Measurements from ENCODE around the gene GAGE12G.
"Not testable (repeated sequence)": the region's sequence is repeated elsewhere in the genome, so short reads cannot be mapped to it uniquely, and the experiment has no call there.

GAGE12G gene

DNA sequence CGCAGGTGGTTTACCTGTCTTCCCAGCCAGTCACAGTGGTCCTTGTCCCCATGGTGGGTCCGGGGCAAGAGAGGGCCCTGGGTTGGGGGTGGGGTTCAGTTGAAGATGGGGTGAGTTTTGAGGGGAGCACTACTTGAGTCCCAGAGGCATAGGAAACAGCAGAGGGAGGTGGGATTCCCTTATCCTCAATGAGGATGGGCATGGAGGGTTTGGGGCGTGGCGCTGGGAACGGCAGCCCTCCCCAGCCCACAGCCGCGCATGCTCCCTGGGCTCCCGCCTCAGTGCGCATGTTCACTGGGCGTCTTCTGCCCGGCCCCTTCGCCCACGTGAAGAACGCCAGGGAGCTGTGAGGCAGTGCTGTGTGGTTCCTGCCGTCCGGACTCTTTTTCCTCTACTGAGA is at the start of gene GAGE12G:
TSS of gene GAGE12G (plus strand) at position 301 of the 400 bp plus-strand sequence. CDS start 1,155 bp downstream, outside the sequence.
- not testable (repeated sequence) for DNase-seq

DNA sequence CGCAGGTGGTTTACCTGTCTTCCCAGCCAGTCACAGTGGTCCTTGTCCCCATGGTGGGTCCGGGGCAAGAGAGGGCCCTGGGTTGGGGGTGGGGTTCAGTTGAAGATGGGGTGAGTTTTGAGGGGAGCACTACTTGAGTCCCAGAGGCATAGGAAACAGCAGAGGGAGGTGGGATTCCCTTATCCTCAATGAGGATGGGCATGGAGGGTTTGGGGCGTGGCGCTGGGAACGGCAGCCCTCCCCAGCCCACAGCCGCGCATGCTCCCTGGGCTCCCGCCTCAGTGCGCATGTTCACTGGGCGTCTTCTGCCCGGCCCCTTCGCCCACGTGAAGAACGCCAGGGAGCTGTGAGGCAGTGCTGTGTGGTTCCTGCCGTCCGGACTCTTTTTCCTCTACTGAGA is 38.3 kb upstream of the GAGE12G start, which contains the start of gene GAGE12C:
TSS of gene GAGE12C (plus strand) at position 301 of the 400 bp plus-strand sequence. CDS start 1,155 bp downstream, outside the sequence.
- DNase-seq = not testable (repeated sequence)

GRCh38 chrX:49541433-49541832 is 28.8 kb upstream of the GAGE12G start, which contains the start of gene GAGE12D:
TSS of gene GAGE12D (plus strand) at chrX:49541733. CDS start at chrX:49542888, 1,155 bp downstream.
- not testable (repeated sequence) for DNase-seq

- DNase-seq = not testable (repeated sequence)
These were observed 19.2 kb upstream of the GAGE12G start, which contains the start of gene GAGE12E for GRCh38 chrX:49550989-49551388. TSS of gene GAGE12E (plus strand) at chrX:49551289. CDS start at chrX:49552444, 1,155 bp downstream.

GRCh38 chrX:49560542-49560941 is 9.7 kb upstream of the GAGE12G start, which contains the start of gene GAGE12F:
TSS of gene GAGE12F (plus strand) at chrX:49560842. CDS start at chrX:49561997, 1,155 bp downstream.
- DNase-seq = not testable (repeated sequence)

DNA sequence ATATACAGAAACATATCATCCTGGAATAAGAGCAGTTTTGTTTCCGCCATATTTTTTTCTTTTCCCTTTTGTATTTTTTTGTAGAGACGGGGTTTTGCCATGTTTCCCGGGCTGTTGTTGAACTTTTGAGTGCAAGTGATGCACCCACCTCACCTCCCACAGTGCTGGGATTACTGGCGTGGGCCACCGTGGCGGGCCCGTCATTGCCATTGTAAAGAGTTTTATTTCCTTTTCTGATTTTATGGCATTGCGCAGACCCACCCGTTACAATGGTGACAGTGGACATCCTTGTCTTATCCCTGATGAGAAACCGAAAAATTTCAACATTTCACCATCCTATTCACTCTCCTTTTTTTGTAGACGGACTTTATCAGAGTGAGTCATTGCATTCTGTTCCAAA is 1.5 kb upstream of the GAGE12G start:
- DNase-seq = not testable (repeated sequence)

GRCh38 chrX:49569152-49569551 is 1.0 kb upstream of the GAGE12G start:
- not testable (repeated sequence) for DNase-seq

DNA sequence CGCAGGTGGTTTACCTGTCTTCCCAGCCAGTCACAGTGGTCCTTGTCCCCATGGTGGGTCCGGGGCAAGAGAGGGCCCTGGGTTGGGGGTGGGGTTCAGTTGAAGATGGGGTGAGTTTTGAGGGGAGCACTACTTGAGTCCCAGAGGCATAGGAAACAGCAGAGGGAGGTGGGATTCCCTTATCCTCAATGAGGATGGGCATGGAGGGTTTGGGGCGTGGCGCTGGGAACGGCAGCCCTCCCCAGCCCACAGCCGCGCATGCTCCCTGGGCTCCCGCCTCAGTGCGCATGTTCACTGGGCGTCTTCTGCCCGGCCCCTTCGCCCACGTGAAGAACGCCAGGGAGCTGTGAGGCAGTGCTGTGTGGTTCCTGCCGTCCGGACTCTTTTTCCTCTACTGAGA is 9.4 kb downstream of the GAGE12G start, which contains the start of gene GAGE12H:
TSS of gene GAGE12H (plus strand) at position 301 of the 400 bp plus-strand sequence. CDS start 1,155 bp downstream, outside the sequence.
- not testable (repeated sequence) for DNase-seq

GRCh38 chrX:49589196-49589595 is 19.0 kb downstream of the GAGE12G start, which contains the start of gene GAGE2A:
TSS of gene GAGE2A (plus strand) at chrX:49589496. CDS start at chrX:49590651, 1,155 bp downstream.
- DNase-seq = not testable (repeated sequence)

- not testable (repeated sequence) for DNase-seq
These were observed 19.7 kb downstream of the GAGE12G start for GRCh38 chrX:49589769-49590478.

- DNase-seq = not testable (repeated sequence)
These were observed 20.3 kb downstream of the GAGE12G start for GRCh38 chrX:49590488-49590887.

DNA sequence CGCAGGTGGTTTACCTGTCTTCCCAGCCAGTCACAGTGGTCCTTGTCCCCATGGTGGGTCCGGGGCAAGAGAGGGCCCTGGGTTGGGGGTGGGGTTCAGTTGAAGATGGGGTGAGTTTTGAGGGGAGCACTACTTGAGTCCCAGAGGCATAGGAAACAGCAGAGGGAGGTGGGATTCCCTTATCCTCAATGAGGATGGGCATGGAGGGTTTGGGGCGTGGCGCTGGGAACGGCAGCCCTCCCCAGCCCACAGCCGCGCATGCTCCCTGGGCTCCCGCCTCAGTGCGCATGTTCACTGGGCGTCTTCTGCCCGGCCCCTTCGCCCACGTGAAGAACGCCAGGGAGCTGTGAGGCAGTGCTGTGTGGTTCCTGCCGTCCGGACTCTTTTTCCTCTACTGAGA is 28.5 kb downstream of the GAGE12G start, which contains the start of gene GAGE1:
TSS of gene GAGE1 (plus strand) at position 301 of the 400 bp plus-strand sequence. CDS start 1,155 bp downstream, outside the sequence.
- DNase-seq = not testable (repeated sequence)

DNA sequence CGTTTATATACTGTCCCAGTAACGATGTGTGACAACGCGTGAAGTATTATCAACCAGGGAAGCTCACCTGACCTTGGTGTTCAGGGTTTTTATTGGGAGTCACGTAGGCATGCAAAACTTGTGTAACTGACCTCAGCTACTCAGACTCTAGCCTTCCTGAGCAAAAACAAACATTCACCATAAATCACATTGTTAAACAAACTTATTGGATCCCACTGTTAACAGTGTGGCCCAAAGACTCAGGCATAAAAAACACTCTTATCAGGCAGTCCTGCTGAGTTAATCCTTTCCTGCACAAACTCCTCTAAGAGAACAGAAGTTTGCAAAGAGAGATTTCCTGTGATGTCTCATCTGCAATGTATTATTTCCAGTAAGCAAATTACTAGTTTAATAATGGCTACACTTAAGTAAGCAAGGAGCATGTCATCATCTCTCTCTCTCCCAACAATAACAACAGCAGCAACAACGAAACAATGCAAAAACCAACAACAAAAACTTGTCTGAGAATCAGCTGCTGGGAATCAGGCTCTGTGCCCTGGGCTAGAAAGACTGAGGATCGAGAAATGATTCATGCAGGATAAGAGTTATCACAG is 40.6 kb downstream of the GAGE12G start:
- no peak for DNase-seq

GRCh38 chrX:49618574-49618973 is 48.4 kb downstream of the GAGE12G start:
- DNase-seq = no peak

All from NCI-H1048 (cell line).